Neural progenitor cell (in vitro differentiated cells): ENCODE measurements around the gene LRRN4. TPM values are rescaled to one million over a fixed set of nuclear protein-coding genes. Genes with fewer than 3 reads are reported as not detected.

Experiments used
- DNase-seq: peaks from one replicate; pipeline ENCODE4 v3.0.0-alpha.2; 2016; ENCODE audit warnings: low spot score
- H2AFZ ChIP-seq: fragments of 200-600 bp; sonication (generic); replicated peaks from 2 replicates; pipeline ENCODE4 v1.6.1; 2016; ENCODE audit warnings: antibody characterized with exemption
- H3F3A ChIP-seq: fragments of 200-600 bp; sonication (generic); 2 replicates; pipeline ENCODE4 v1.6.1; 2016; ENCODE audit warnings: antibody characterized with exemption, low read depth
- H3K27ac ChIP-seq: fragments of 200-600 bp; sonication (generic); 2 replicates; pipeline ENCODE4 v1.5.1; 2016; ENCODE audit warnings: mild to moderate bottlenecking
- H3K27me3 ChIP-seq: fragments of 200-600 bp; sonication (generic); 2 replicates; pipeline ENCODE4 v1.6.1; 2016; ENCODE audit warnings: mild to moderate bottlenecking, moderate library complexity
- H3K36me3 ChIP-seq: fragments of 200-600 bp; sonication (generic); 2 replicates; pipeline ENCODE4 v1.5.1; 2016
- H3K4me1 ChIP-seq: fragments of 200-600 bp; sonication (generic); 2 replicates; pipeline ENCODE4 v1.6.1; 2016; ENCODE audit warnings: mixed run types
- H3K4me2 ChIP-seq: fragments of 200-600 bp; sonication (generic); 2 replicates; pipeline ENCODE4 v1.6.1; 2016
- H3K4me3 ChIP-seq: fragments of 200-600 bp; sonication (generic); 2 replicates; pipeline ENCODE4 v1.5.1; 2016
- H3K79me2 ChIP-seq: fragments of 200-600 bp; sonication (generic); 2 replicates; pipeline ENCODE4 v1.6.1; 2016; ENCODE audit warnings: low read depth
- H3K9ac ChIP-seq: fragments of 200-600 bp; sonication (generic); 2 replicates; pipeline ENCODE4 v1.6.1; 2016
- H3K9me3 ChIP-seq: fragments of 200-600 bp; sonication (generic); 2 replicates; pipeline ENCODE4 v1.5.1; 2016; ENCODE audit warnings: low read depth
- H4K20me1 ChIP-seq: fragments of 200-600 bp; sonication (generic); 2 replicates; pipeline ENCODE4 v1.6.1; 2016; ENCODE audit warnings: low read depth
- H3K27ac Mint-ChIP-seq: 3 replicates; pipeline ENCODE4 v1.8.0; 2021; ENCODE audit warnings: mixed read lengths
- H3K27me3 Mint-ChIP-seq: 2 replicates; pipeline ENCODE4 v1.8.0; 2022; ENCODE audit warnings: low read depth, mild to moderate bottlenecking, inconsistent platforms, moderate library complexity, mixed read lengths; ENCODE audit not compliant: insufficient read depth
- H3K36me3 Mint-ChIP-seq: 3 replicates; pipeline ENCODE4 v1.8.0; 2021; ENCODE audit warnings: mixed read lengths
- H3K4me1 Mint-ChIP-seq: 3 replicates; pipeline ENCODE4 v1.8.0; 2021; ENCODE audit warnings: mixed read lengths
- H3K4me3 Mint-ChIP-seq: 3 replicates; pipeline ENCODE4 v1.8.0; 2021; ENCODE audit warnings: mild to moderate bottlenecking, moderate library complexity, mixed read lengths
- H3K9me3 Mint-ChIP-seq: 3 replicates; pipeline ENCODE4 v1.8.0; 2020; ENCODE audit warnings: mixed read lengths
- EZH2 ChIP-seq: fragments of 200-600 bp; sonication (generic); IDR thresholded peaks from 2 replicates; pipeline ENCODE4 v1.6.1; 2017; ENCODE audit warnings: antibody characterized with exemption, mild to moderate bottlenecking, moderate library complexity
- EZH2phosphoT487 ChIP-seq: fragments of 200-600 bp; sonication (generic); IDR thresholded peaks from 2 replicates; pipeline ENCODE4 v1.6.1; 2017; ENCODE audit warnings: antibody characterized with exemption
- total RNA-seq: library from RNA; depleted of rRNA; stranded (reverse); fragments of >200 nt; gene quantifications from 2 replicates; pipeline ENCODE4 v1.2.3, GENCODE V29; 2015; ENCODE audit warnings: low replicate concordance
- TF ChIP-seq, protein P1 (sequence below): fragments of 200-600 bp; sonication (generic); IDR thresholded peaks from 2 replicates; pipeline ENCODE4 v1.5.1; 2017; ENCODE audit warnings: antibody characterized with exemption, mild to moderate bottlenecking

LRRN4 gene
- total RNA-seq, 1 donor from 2014 or later, result not detected

- TF ChIP-seq EZH2phosphoT487 (no peak), EZH2 (no peak)
- TF ChIP-seq, protein P1, sequence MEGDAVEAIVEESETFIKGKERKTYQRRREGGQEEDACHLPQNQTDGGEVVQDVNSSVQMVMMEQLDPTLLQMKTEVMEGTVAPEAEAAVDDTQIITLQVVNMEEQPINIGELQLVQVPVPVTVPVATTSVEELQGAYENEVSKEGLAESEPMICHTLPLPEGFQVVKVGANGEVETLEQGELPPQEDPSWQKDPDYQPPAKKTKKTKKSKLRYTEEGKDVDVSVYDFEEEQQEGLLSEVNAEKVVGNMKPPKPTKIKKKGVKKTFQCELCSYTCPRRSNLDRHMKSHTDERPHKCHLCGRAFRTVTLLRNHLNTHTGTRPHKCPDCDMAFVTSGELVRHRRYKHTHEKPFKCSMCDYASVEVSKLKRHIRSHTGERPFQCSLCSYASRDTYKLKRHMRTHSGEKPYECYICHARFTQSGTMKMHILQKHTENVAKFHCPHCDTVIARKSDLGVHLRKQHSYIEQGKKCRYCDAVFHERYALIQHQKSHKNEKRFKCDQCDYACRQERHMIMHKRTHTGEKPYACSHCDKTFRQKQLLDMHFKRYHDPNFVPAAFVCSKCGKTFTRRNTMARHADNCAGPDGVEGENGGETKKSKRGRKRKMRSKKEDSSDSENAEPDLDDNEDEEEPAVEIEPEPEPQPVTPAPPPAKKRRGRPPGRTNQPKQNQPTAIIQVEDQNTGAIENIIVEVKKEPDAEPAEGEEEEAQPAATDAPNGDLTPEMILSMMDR, result no peak
- Mint-ChIP-seq H3K4me3 (no peak overlapping the region), H3K4me1 (peaks cover 12% of the 10 kb centered on the region), H3K27ac (no peak overlapping the region), H3K9me3 (no peaks in the 10 kb centered on the region), H3K27me3 (no peaks in the 10 kb centered on the region), H3K36me3 (peaks cover 24% of the 10 kb centered on the region)
- Histone ChIP-seq H3K4me1 (no peaks in the 10 kb centered on the region), H2AFZ (no peak overlapping the region), H3F3A (no peaks in the 10 kb centered on the region), H3K27ac (no peak overlapping the region), H4K20me1 (peaks cover 22% of the 10 kb centered on the region), H3K4me3 (no peak overlapping the region), H3K9ac (no peak overlapping the region), H3K27me3 (no peaks in the 10 kb centered on the region), H3K36me3 (peaks cover 9% of the 10 kb centered on the region), H3K79me2 (no peaks in the 10 kb centered on the region), H3K9me3 (no peaks in the 10 kb centered on the region), H3K4me2 (no peak overlapping the region)
- peak; percentile 18 for DNase-seq
These were observed 15.6 kb downstream of the LRRN4 start for GRCh38 chr20:6038256-6038655.

DNA sequence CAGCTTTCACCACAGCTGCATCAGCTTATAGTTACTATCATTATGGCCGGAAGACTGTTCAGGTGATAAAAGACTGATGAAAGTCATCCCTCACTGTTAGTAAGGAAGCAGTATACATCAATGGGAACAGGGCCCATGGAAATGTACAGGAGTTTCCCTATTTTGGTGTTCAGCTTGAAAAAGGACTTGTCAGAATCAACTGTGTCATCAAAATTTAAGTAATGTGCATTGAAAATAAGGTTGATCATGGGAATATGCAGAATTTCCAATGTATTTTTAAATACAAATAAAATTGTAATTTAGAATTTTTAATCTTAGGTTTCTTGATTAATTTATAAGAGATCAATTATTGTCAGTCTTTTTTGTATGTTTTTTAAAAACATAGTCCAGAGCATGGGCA is 16.8 kb downstream of the LRRN4 start:
- no peaks in the 10 kb centered on the region for H3K27me3 Mint-ChIP-seq
- peaks cover 9% of the 10 kb centered on the region for H3K36me3 ChIP-seq
- H3K9ac ChIP-seq, result no peak overlapping the region
- no peak for DNase-seq
- H3K27ac ChIP-seq, result no peak overlapping the region
- H4K20me1 ChIP-seq, result peaks cover 22% of the 10 kb centered on the region
- no peaks in the 10 kb centered on the region for H3K27me3 ChIP-seq
- H3K79me2 ChIP-seq, result no peaks in the 10 kb centered on the region
- no peak overlapping the region for H3K4me3 ChIP-seq
- peaks cover 12% of the 10 kb centered on the region for H3K4me1 Mint-ChIP-seq
- no peaks in the 10 kb centered on the region for H3K9me3 ChIP-seq
- no peaks in the 10 kb centered on the region for H3K9me3 Mint-ChIP-seq
- H2AFZ ChIP-seq, result no peak overlapping the region
- no peaks in the 10 kb centered on the region for H3K4me1 ChIP-seq
- H3K4me2 ChIP-seq, result no peak overlapping the region
- TF ChIP-seq, protein P1, result no peak
- TF ChIP-seq EZH2phosphoT487 (no peak), EZH2 (no peak)
- peaks cover 23% of the 10 kb centered on the region for H3K36me3 Mint-ChIP-seq
- H3F3A ChIP-seq, result no peaks in the 10 kb centered on the region
- no peak overlapping the region for H3K27ac Mint-ChIP-seq
- H3K4me3 Mint-ChIP-seq, result no peak overlapping the region

GRCh38 chr20:6036213-6036612 is 17.6 kb downstream of the LRRN4 start:
- Histone ChIP-seq H3F3A (no peaks in the 10 kb centered on the region), H3K4me2 (no peak overlapping the region), H3K36me3 (peaks cover 9% of the 10 kb centered on the region), H3K27ac (peak overlapping the region; percentile 29), H3K9me3 (no peaks in the 10 kb centered on the region), H3K4me1 (no peaks in the 10 kb centered on the region), H4K20me1 (peaks cover 22% of the 10 kb centered on the region), H3K4me3 (no peak overlapping the region), H3K79me2 (no peaks in the 10 kb centered on the region), H2AFZ (no peak overlapping the region), H3K27me3 (no peaks in the 10 kb centered on the region), H3K9ac (no peak overlapping the region)
- Mint-ChIP-seq H3K27me3 (no peaks in the 10 kb centered on the region), H3K27ac (no peak overlapping the region), H3K4me1 (peaks cover 12% of the 10 kb centered on the region), H3K36me3 (peaks cover 24% of the 10 kb centered on the region), H3K9me3 (no peaks in the 10 kb centered on the region), H3K4me3 (no peak overlapping the region)
- no peak for TF ChIP-seq EZH2
- TF ChIP-seq, protein P1, result no peak
- TF ChIP-seq EZH2phosphoT487, result no peak
- no peak for DNase-seq
